ENCODE results near the gene KCNQ2. TPM values are rescaled to one million over a fixed set of nuclear protein-coding genes. Genes with fewer than 3 reads are reported as not detected.

KCNQ2 gene
- total RNA-seq, 1 experiment from 2014 or later, result 86.5 TPM

DNA sequence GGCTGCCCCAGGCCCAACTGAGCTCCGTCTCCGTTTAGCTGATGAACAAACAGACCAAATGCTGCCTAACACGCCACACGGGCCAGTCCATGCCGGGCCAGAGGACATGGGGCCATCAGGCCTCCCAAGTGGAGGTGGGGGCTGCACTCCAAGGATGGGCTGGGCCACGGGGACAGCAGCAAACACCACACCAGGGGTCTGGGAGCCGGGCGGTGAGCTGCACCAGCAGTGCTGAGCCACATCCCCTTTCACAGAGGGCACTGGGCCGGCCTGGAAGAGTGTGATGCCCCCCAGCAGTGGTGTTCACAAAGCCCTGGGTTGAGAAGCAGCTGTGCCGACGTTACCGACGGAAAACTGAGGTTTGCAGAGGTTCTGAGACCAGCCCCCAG, 2.7 kb downstream of the KCNQ2 start (continued):
- TF ChIP-seq, protein P1, sequence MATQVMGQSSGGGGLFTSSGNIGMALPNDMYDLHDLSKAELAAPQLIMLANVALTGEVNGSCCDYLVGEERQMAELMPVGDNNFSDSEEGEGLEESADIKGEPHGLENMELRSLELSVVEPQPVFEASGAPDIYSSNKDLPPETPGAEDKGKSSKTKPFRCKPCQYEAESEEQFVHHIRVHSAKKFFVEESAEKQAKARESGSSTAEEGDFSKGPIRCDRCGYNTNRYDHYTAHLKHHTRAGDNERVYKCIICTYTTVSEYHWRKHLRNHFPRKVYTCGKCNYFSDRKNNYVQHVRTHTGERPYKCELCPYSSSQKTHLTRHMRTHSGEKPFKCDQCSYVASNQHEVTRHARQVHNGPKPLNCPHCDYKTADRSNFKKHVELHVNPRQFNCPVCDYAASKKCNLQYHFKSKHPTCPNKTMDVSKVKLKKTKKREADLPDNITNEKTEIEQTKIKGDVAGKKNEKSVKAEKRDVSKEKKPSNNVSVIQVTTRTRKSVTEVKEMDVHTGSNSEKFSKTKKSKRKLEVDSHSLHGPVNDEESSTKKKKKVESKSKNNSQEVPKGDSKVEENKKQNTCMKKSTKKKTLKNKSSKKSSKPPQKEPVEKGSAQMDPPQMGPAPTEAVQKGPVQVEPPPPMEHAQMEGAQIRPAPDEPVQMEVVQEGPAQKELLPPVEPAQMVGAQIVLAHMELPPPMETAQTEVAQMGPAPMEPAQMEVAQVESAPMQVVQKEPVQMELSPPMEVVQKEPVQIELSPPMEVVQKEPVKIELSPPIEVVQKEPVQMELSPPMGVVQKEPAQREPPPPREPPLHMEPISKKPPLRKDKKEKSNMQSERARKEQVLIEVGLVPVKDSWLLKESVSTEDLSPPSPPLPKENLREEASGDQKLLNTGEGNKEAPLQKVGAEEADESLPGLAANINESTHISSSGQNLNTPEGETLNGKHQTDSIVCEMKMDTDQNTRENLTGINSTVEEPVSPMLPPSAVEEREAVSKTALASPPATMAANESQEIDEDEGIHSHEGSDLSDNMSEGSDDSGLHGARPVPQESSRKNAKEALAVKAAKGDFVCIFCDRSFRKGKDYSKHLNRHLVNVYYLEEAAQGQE (IDR thresholded peaks at IDR 0.05; ENCODE audit: low read depth), result no peak
- no peak for TF ChIP-seq CBX3 (IDR thresholded peaks at IDR 0.05; ENCODE audit: low read depth)
- TF ChIP-seq, protein P2, sequence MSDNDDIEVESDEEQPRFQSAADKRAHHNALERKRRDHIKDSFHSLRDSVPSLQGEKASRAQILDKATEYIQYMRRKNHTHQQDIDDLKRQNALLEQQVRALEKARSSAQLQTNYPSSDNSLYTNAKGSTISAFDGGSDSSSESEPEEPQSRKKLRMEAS (IDR thresholded peaks at IDR 0.05), result no peak

DNA sequence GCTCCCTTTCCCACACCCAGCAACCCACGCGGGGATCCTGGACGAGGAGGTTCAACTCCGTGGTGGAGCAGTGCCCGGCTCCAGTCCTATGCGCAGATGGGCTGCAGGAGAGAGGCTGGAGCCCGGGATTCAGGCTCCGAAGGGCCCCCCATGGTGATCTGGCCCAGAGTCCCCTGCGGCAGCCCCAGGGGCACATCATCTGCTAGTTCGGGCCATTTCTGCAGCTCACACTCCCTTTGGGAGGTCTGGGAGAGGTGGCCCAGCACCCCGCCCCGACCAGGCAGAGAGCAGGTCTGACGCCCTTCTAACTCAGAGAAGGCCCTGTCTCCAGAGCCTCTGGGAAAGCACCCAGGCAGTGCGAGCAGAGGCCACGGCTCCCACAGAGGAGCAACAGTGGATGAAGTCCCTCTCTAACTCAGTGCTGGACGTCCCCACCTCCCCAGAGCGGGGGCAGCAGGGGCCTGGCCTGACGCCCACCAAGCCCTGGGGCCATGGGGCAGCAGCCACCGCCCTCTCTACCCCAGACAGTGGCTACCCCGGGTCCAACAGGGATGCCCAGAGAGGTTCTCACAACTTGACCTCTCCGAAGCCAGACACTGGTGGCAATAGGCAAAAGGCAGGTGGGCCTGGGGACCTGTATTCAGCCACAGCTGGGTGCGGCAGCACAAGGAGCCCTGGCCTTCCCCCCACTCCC, 3.3 kb downstream of the KCNQ2 start:
- Histone ChIP-seq H3K4me2 (ENCODE audit: low read length) (no peak overlapping the region), H3K27ac (ENCODE audit: low read depth, low read length) (no peak overlapping the region), H4K20me1 (ENCODE audit: insufficient read depth) (no peaks in the 10 kb centered on the region), H3K27me3 (ENCODE audit: insufficient read depth, low read length) (no peaks in the 10 kb centered on the region), H3K9me3 (ENCODE audit: control insufficient read depth in 1 of 2, insufficient read depth in 1 of 2, low read depth in 1 of 2, low read length in 2 of 2) (no peaks in the 10 kb centered on the region), H3K4me3 (replicated peaks in 1 of 2; ENCODE audit: low read depth in 1 of 2, low read length in 2 of 2) (no peak overlapping the region), H3K9ac (ENCODE audit: low read length) (no peak overlapping the region), H3K9me2 (ENCODE audit: insufficient read depth) (no peaks in the 10 kb centered on the region), H3K36me3 (ENCODE audit: control insufficient read depth in 1 of 2, insufficient read depth in 2 of 2, low read length in 2 of 2) (no peaks in the 10 kb centered on the region), H2AFZ (ENCODE audit: low read depth, low read length, poor library complexity, severe bottlenecking) (no peak overlapping the region), H3K79me2 (ENCODE audit: insufficient read depth, low read length) (peaks cover 63% of the 10 kb centered on the region), H3K4me1 (ENCODE audit: control insufficient read depth in 1 of 2, insufficient read depth in 2 of 2, low read length in 2 of 2) (peaks cover 0 to 14% of the 10 kb centered on the region in 2 experiments; a peak in 1 of 4 replicates)
- ATAC-seq (no peak), DNase-seq (ENCODE audit: low read depth, low spot score) (no peak)
- CTCF ChIA-PET, result no interaction called here
- RAD21 ChIA-PET (ENCODE audit: low non-redundant PET in 1 of 2, low total read pairs in 2 of 2, uncharacterized antibody in 2 of 2, unreplicated experiment in 2 of 2), result no interaction called here
- intact Hi-C loops (cut with micrococcal nuclease), result no loop called here
- POLR2A ChIA-PET, result no interaction called here
- BruUV-seq (replicated peaks), result no TSS peak
- TF ChIP-seq, protein P3, sequence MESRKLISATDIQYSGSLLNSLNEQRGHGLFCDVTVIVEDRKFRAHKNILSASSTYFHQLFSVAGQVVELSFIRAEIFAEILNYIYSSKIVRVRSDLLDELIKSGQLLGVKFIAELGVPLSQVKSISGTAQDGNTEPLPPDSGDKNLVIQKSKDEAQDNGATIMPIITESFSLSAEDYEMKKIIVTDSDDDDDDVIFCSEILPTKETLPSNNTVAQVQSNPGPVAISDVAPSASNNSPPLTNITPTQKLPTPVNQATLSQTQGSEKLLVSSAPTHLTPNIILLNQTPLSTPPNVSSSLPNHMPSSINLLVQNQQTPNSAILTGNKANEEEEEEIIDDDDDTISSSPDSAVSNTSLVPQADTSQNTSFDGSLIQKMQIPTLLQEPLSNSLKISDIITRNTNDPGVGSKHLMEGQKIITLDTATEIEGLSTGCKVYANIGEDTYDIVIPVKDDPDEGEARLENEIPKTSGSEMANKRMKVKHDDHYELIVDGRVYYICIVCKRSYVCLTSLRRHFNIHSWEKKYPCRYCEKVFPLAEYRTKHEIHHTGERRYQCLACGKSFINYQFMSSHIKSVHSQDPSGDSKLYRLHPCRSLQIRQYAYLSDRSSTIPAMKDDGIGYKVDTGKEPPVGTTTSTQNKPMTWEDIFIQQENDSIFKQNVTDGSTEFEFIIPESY (IDR thresholded peaks at IDR 0.05; ENCODE audit: extremely low read depth, insufficient replicate concordance, low read length), result no peak
- no peak for TF ChIP-seq ZFX (IDR thresholded peaks at IDR 0.05)
- no peak for TF ChIP-seq TCF7L2 (IDR thresholded peaks at IDR 0.05; ENCODE audit: borderline replicate concordance, extremely low read depth, insufficient read depth, insufficient read length)
- TF ChIP-seq ZNF274 (IDR thresholded peaks at IDR 0.05; ENCODE audit: low read depth, low read length), result no peak
- no peak for TF ChIP-seq POLR2AphosphoS5 (IDR thresholded peaks at IDR 0.05; ENCODE audit: low read depth, low read length)
- TF ChIP-seq, protein P2 (IDR thresholded peaks at IDR 0.05), result no peak
- TF ChIP-seq CEBPB (IDR thresholded peaks at IDR 0.05; ENCODE audit: low read depth), result no peak
- TF ChIP-seq SRF (IDR thresholded peaks at IDR 0.05; ENCODE audit: low read depth), result no peak
- no peak for TF ChIP-seq RAD21 (IDR thresholded peaks at IDR 0.05; ENCODE audit: low read depth)
- no peak for TF ChIP-seq SIN3A (IDR thresholded peaks at IDR 0.05; ENCODE audit: low read depth)
- no peak for TF ChIP-seq EZH2phosphoT487 (IDR thresholded peaks at IDR 0.05; ENCODE audit: borderline replicate concordance)
- TF ChIP-seq EGR1 (IDR thresholded peaks at IDR 0.05; ENCODE audit: low read depth), result no peak
- no peak for TF ChIP-seq POLR2A (IDR thresholded peaks at IDR 0.05; ENCODE audit: borderline replicate concordance, extremely low read depth, insufficient read depth, insufficient read length)
- TF ChIP-seq SP1 (IDR thresholded peaks at IDR 0.05; ENCODE audit: low read depth), result no peak
- TF ChIP-seq JUND (IDR thresholded peaks at IDR 0.05), result no peak

Measured in HCT116 (cell line).